Common myeloid progenitor, CD34-positive (primary cell): ENCODE results near the gene ZNF574.

Experiments used
- CTCF ChIA-PET: fragments of 350-600 bp; sonication (Branson Sonifier 250); formaldehyde crosslinking; loops from one replicate; lab custom pipeline; 2021; ENCODE audit warnings: antibody characterized with exemption; lab: Charles Lee
- POLR2A ChIA-PET: fragments of 350-600 bp; sonication (Branson Sonifier 250); formaldehyde crosslinking; loops from one replicate; lab custom pipeline; 2021; ENCODE audit warnings: antibody characterized with exemption; lab: Charles Lee
- DNase-seq, 3 donors: peaks; one replicate each; pipeline versions ENCODE4 v3.0.0 to v3.0.0-alpha.2; 2013
- H3K27ac ChIP-seq, 2 experiments: 1 replicate in 1 of 2; 2 replicates in 1 of 2; pipeline ENCODE4 v1.7.0; 2013; ENCODE audit warnings: inconsistent platforms in 2 of 2, low read length in 2 of 2, mild to moderate bottlenecking in 2 of 2, low read depth in 1 of 2, moderate library complexity in 1 of 2; ENCODE audit not compliant: severe bottlenecking in 2 of 2, insufficient read depth in 1 of 2, poor library complexity in 1 of 2
- H3K27me3 ChIP-seq, 5 experiments: replicated peaks in 2 of 5; 1 replicate in 3 of 5; 2 replicates in 2 of 5; pipeline versions ENCODE4 v1.6.1 to v1.7.0; 2013; ENCODE audit warnings: low read length in 4 of 5, mild to moderate bottlenecking in 2 of 5, moderate library complexity in 2 of 5, inconsistent platforms in 1 of 5; ENCODE audit not compliant: insufficient read depth in 5 of 5, control insufficient read depth in 4 of 5
- H3K36me3 ChIP-seq, 4 experiments: 1 replicate in 2 of 4; 2 replicates in 2 of 4; pipeline versions ENCODE4 v1.6.1 to v1.7.0; 2013; ENCODE audit warnings: low read length in 3 of 4, control low read depth in 1 of 4, mild to moderate bottlenecking in 1 of 4; ENCODE audit not compliant: control insufficient read depth in 4 of 4, insufficient read depth in 4 of 4
- H3K4me1 ChIP-seq, 4 experiments: 1 replicate in 3 of 4; 2 replicates in 1 of 4; pipeline versions ENCODE4 v1.6.1 to v1.7.1; 2013; ENCODE audit warnings: low read length in 3 of 4, mild to moderate bottlenecking in 3 of 4, control low read depth in 1 of 4, inconsistent platforms in 1 of 4, moderate library complexity in 1 of 4; ENCODE audit not compliant: control insufficient read depth in 4 of 4, insufficient read depth in 4 of 4; ENCODE audit errors: control extremely low read depth in 1 of 4
- H3K4me3 ChIP-seq, 7 experiments: 1 replicate in 4 of 7; 2 replicates in 3 of 7; pipeline versions ENCODE4 v1.5.1 to v1.7.0; 2013; ENCODE audit warnings: mild to moderate bottlenecking in 7 of 7, low read length in 6 of 7, moderate library complexity in 6 of 7, inconsistent platforms in 2 of 7, low read depth in 2 of 7, control low read depth in 1 of 7; ENCODE audit not compliant: insufficient read depth in 4 of 7, control insufficient read depth in 1 of 7; ENCODE audit errors: extremely low read depth in 1 of 7
- H3K9me3 ChIP-seq, 5 experiments: 1 replicate in 4 of 5; 2 replicates in 1 of 5; pipeline versions ENCODE4 v1.6.1 to v1.7.1; 2013; ENCODE audit warnings: low read length in 4 of 5, mild to moderate bottlenecking in 2 of 5, inconsistent platforms in 1 of 5, low read depth in 1 of 5, moderate library complexity in 1 of 5; ENCODE audit not compliant: control insufficient read depth in 4 of 5, insufficient read depth in 2 of 5; ENCODE audit errors: control extremely low read depth in 1 of 5
- WGBS: methylation state at CpG from one replicate; pipeline ENCODE4 v1.1.5; 2013; ENCODE audit not compliant: insufficient coverage; 5-methylcytosine and 5-hydroxymethylcytosine counted together

ZNF574 gene

DNA sequence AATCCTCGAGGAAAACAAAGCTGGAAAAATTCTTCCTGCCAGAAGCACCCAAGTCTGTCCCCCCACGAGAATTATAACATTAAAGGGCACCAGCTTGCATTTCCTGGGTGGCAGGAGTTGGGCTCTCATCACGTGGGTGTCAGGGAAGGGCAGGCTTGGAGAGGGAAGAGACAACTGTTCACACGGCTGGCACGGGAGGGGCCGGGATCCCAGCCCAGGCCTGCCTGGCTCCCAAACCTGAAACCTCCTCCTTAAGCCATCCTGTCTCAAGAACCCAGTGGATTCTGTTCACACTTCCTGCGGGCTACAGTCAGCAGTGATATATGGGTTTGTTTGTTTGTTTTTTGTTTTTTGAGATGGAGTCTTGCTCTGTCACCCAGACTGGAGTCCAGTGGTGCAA lies 18.1 kb upstream of the ZNF574 start:
- Histone ChIP-seq H3K27ac (no peak overlapping the region), H3K9me3 (no peaks in the 10 kb centered on the region), H3K36me3 (peaks cover 17 to 82% (median 57%) of the 10 kb centered on the region in 4 experiments), H3K27me3 (no peaks in the 10 kb centered on the region), H3K4me3 (no peak overlapping the region), H3K4me1 (peaks cover 0 to 4% (median 0%) of the 10 kb centered on the region in 4 experiments)
- ChIA-PET POLR2A (no interaction called here), CTCF (no interaction called here)
- no peak for DNase-seq
- WGBS, result 89% methylated on average over 4 of the region's 7 CpGs

GRCh38 chr19:42059196-42059595 lies 16.8 kb upstream of the ZNF574 start:
- DNase-seq, result no peak

DNA sequence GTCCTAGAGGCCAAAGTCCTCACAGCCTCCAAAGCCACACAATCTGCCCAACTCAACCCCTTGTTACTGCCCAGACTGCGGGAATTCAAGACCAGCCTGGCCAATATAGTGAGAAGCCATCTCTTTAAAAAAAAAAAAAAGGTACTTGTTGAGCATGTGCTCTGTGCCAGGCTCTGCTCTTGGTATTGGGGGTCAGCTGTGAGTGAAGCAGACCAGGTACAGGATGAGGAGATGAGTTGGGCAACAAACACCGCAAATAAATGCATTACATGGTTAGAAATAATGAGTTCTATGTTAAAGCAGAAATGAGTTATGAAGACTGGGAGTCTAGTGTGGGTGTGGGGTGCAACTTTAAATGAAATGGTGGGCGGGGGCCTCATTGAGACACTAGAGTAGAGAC lies 15.8 kb upstream of the ZNF574 start:
- Histone ChIP-seq H3K9me3 (no peaks in the 10 kb centered on the region), H3K36me3 (peaks cover 14 to 82% (median 55%) of the 10 kb centered on the region in 4 experiments), H3K4me3 (no peak overlapping the region), H3K4me1 (peaks cover 0 to 4% (median 0%) of the 10 kb centered on the region in 4 experiments), H3K27me3 (no peaks in the 10 kb centered on the region), H3K27ac (no peak overlapping the region)
- CTCF ChIA-PET, result interaction anchor here (0.9 kb wide), 1 partner anchor 33 kb away, joined by 5 read pairs; no protein-coding TSS in a partner anchor
- DNase-seq, result no peak
- 93% methylated on average over 3 of the region's 3 CpGs for WGBS
- POLR2A ChIA-PET, result no interaction called here

More at GRCh38 chr19:42059196-42059595, 16.8 kb upstream of the ZNF574 start:
- H3K36me3 ChIP-seq, result peaks cover 18 to 80% (median 56%) of the 10 kb centered on the region in 4 experiments
- H3K4me1 ChIP-seq, result peaks cover 0 to 4% (median 0%) of the 10 kb centered on the region in 4 experiments
- H3K4me3 ChIP-seq, result no peak overlapping the region
- CTCF ChIA-PET, result no interaction called here
- 93% methylated on average over 3 of the region's 13 CpGs for WGBS
- POLR2A ChIA-PET, result no interaction called here
- no peaks in the 10 kb centered on the region for H3K27me3 ChIP-seq
- no peaks in the 10 kb centered on the region for H3K9me3 ChIP-seq
- H3K27ac ChIP-seq, result no peak overlapping the region

DNA sequence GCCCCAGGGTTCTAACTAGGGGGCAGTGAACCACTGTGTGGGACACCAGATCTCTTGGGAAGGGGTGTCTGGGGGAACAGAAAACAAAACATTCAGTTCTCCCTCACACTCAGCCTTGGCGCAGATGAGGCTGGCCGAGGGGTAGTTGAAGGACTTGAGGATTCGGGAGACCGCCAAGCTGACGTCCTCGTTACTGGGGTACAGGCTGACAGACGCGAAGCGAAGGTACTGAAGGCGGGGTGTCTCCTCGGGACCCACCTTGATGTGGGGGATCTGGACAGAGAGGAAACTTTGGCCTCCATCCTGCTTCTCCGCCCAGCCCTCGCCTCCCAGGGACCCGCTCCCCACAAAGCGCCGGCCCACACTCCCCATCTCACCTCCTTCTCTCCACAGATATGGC lies 13.6 kb upstream of the ZNF574 start:
- DNase-seq, result no peak
- Histone ChIP-seq H3K9me3 (no peaks in the 10 kb centered on the region), H3K36me3 (peaks cover 8 to 67% (median 52%) of the 10 kb centered on the region in 4 experiments), H3K4me3 (no peak overlapping the region), H3K4me1 (no peaks in the 10 kb centered on the region), H3K27me3 (no peaks in the 10 kb centered on the region), H3K27ac (no peak overlapping the region)
- ChIA-PET POLR2A (no interaction called here), CTCF (no interaction called here)
- WGBS, result 93% methylated on average over 10 of the region's 16 CpGs

GRCh38 chr19:42064432-42064831 lies 11.5 kb upstream of the ZNF574 start:
- H3K36me3 ChIP-seq, result peaks cover 6 to 53% (median 43%) of the 10 kb centered on the region in 4 experiments
- WGBS, result 96% methylated on average over 5 of the region's 6 CpGs
- CTCF ChIA-PET, result interaction anchor here (1.6 kb wide), 1 partner anchor 36 kb away, joined by 5 read pairs; no protein-coding TSS in a partner anchor
- H3K27ac ChIP-seq, result no peak overlapping the region
- POLR2A ChIA-PET, result no interaction called here
- no peaks in the 10 kb centered on the region for H3K27me3 ChIP-seq
- DNase-seq, result no peak
- peaks cover 3 to 15% (median 14%) of the 10 kb centered on the region in 4 experiments for H3K4me1 ChIP-seq
- H3K9me3 ChIP-seq, result no peaks in the 10 kb centered on the region
- H3K4me3 ChIP-seq, result no peak overlapping the region

DNA sequence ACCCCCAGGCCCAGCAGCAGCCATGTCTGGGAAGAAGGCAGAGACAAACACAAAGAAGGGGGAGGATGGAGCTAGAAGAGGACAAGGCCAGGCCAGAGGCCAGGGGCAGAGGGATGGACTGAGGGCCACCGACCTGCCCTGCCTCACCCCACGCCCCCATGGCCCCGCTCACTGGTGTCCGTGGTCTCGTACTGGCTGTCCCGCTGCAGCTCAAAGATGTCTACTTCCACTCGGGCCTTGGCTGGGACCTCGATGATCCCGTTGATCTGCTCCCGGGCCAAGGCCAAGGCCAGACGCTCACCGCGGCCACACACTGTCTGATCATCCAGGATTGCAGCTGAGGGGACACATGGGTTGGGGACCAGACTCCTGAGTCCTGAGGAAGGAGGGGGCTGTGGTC lies 10.9 kb upstream of the ZNF574 start:
- Histone ChIP-seq H3K4me1 (peaks cover 3 to 20% (median 19%) of the 10 kb centered on the region in 4 experiments), H3K27me3 (no peaks in the 10 kb centered on the region), H3K27ac (no peak overlapping the region), H3K9me3 (no peaks in the 10 kb centered on the region), H3K4me3 (no peak overlapping the region), H3K36me3 (peaks cover 6 to 47% (median 40%) of the 10 kb centered on the region in 4 experiments)
- ChIA-PET CTCF (interaction anchor here (1.6 kb wide), 1 partner anchor 37 kb away, joined by 5 read pairs; no protein-coding TSS in a partner anchor), POLR2A (interaction anchor here (1.3 kb wide), 1 partner anchor 13 kb away, joined by 3 read pairs; no protein-coding TSS in a partner anchor)
- 96% methylated on average over 13 of the region's 13 CpGs for WGBS
- no peak for DNase-seq

- Histone ChIP-seq H3K27ac (no peak overlapping the region), H3K9me3 (no peaks in the 10 kb centered on the region), H3K36me3 (peaks cover 6 to 43% (median 38%) of the 10 kb centered on the region in 4 experiments), H3K4me1 (peaks cover 5 to 25% (median 23%) of the 10 kb centered on the region in 4 experiments), H3K4me3 (no peak overlapping the region), H3K27me3 (no peaks in the 10 kb centered on the region)
- ChIA-PET POLR2A (interaction anchor here (1.3 kb wide), 1 partner anchor 13 kb away, joined by 3 read pairs; no protein-coding TSS in a partner anchor), CTCF (no interaction called here)
- no peak for DNase-seq
- WGBS, result 100% methylated on average over 3 of the region's 9 CpGs
Observed at GRCh38 chr19:42065511-42065910, 10.5 kb upstream of the ZNF574 start.
